IMR-90 (cell line): ENCODE results near the gene TYSND1. TPM values are rescaled to one million over a fixed set of nuclear protein-coding genes. Genes with fewer than 3 reads are reported as not detected.

Source experiments
- ATAC-seq: fragments of 200-7000 bp; cut with Tn5 transposase; 2 replicates; pipeline ENCODE4 v1.9.1; 2020; ENCODE audit warnings: low read depth, mild to moderate bottlenecking, moderate library complexity
- BruUV-seq: library from RNA; stranded (reverse); fragments of 400-500 nt; replicated peaks from 2 replicates; lab custom pipeline; 2021; lab: Mats Ljungman, UMichigan
- CTCF ChIA-PET: fragments of 300-600 bp; formaldehyde crosslinking; extraction: SDS; loops from one replicate; lab custom pipeline; 2021; ENCODE audit warnings: antibody characterized with exemption; lab: Yijun Ruan, JAX
- POLR2A ChIA-PET: fragments of 300-600 bp; sonication (Branson Sonifier 250); formaldehyde crosslinking; loops from one replicate; lab custom pipeline; 2022; ENCODE audit warnings: antibody characterized with exemption; ENCODE audit not compliant: unreplicated experiment; lab: Charles Lee
- DNase-seq: peaks from one replicate; pipeline ENCODE4 v3.0.0; 2013
- H2AFZ ChIP-seq: replicated peaks from 2 replicates; pipeline ENCODE3; 2013; ENCODE audit warnings: low read length, mild to moderate bottlenecking; ENCODE audit not compliant: poor library complexity
- H2AK5ac ChIP-seq: 2 replicates; pipeline ENCODE4 v1.6.1; 2013; ENCODE audit warnings: low read depth, low read length, inconsistent platforms
- H2AK9ac ChIP-seq: replicated peaks from 2 replicates; pipeline ENCODE3; 2013; ENCODE audit warnings: mild to moderate bottlenecking, low read depth, low read length, moderate library complexity; ENCODE audit not compliant: poor library complexity
- H2BK120ac ChIP-seq: 2 replicates; pipeline ENCODE4 v1.6.1; 2013; ENCODE audit warnings: low read depth, low read length, inconsistent platforms
- H2BK15ac ChIP-seq: 3 replicates; pipeline ENCODE4 v1.6.1; 2013; ENCODE audit warnings: low read depth, low read length, inconsistent platforms
- H2BK20ac ChIP-seq: 2 replicates; pipeline ENCODE4 v1.6.1; 2013; ENCODE audit warnings: low read depth, mild to moderate bottlenecking, inconsistent platforms, low read length, moderate library complexity
- H2BK5ac ChIP-seq: 2 replicates; pipeline ENCODE4 v1.6.1; 2013; ENCODE audit warnings: mild to moderate bottlenecking, low read depth, low read length, inconsistent platforms; ENCODE audit not compliant: poor library complexity, severe bottlenecking
- H3K14ac ChIP-seq: replicated peaks from 2 replicates; pipeline ENCODE4 v1.6.1; 2013; ENCODE audit warnings: low read depth, low read length, inconsistent platforms
- H3K18ac ChIP-seq: 2 replicates; pipeline ENCODE4 v1.6.1; 2013; ENCODE audit warnings: low read depth, low read length, control low read depth
- H3K23ac ChIP-seq: 2 replicates; pipeline ENCODE4 v1.6.1; 2013; ENCODE audit warnings: low read depth, low read length, inconsistent platforms
- H3K27ac ChIP-seq: 2 replicates; pipeline ENCODE4 v1.5.1; 2013; ENCODE audit warnings: mild to moderate bottlenecking, control low read depth, low read length; ENCODE audit not compliant: insufficient read depth
- H3K27me3 ChIP-seq: 2 replicates; pipeline ENCODE4 v1.6.1; 2013; ENCODE audit warnings: low read length; ENCODE audit not compliant: control insufficient read depth, insufficient read depth
- H3K36me3 ChIP-seq: 2 replicates; pipeline ENCODE4 v1.6.1; 2013; ENCODE audit warnings: low read length, mixed read lengths; ENCODE audit not compliant: control insufficient read depth, insufficient read depth
- H3K4ac ChIP-seq: 2 replicates; pipeline ENCODE4 v1.6.1; 2013; ENCODE audit warnings: low read depth, low read length, inconsistent platforms
- H3K4me1 ChIP-seq: 2 replicates; pipeline ENCODE4 v1.6.1; 2013; ENCODE audit warnings: low read length, mixed read lengths; ENCODE audit not compliant: control insufficient read depth, insufficient read depth
- H3K4me2 ChIP-seq: 2 replicates; pipeline ENCODE4 v1.6.1; 2013; ENCODE audit warnings: low read depth, mild to moderate bottlenecking, control low read depth, low read length, moderate library complexity
- H3K4me3 ChIP-seq: 2 replicates; pipeline ENCODE4 v1.5.1; 2013; ENCODE audit warnings: low read depth, mild to moderate bottlenecking, control low read depth, low read length, moderate library complexity; ENCODE audit not compliant: insufficient read depth
- H3K56ac ChIP-seq: 2 replicates; pipeline ENCODE4 v1.6.1; 2013; ENCODE audit warnings: low read length, inconsistent platforms; ENCODE audit not compliant: insufficient read depth; ENCODE audit errors: extremely low read depth
- H3K79me1 ChIP-seq, 2 experiments: 2 replicates each; pipeline ENCODE4 v1.6.1; 2013; ENCODE audit warnings: low read length in 2 of 2, inconsistent platforms in 1 of 2, low read depth in 1 of 2
- H3K9ac ChIP-seq: 2 replicates; pipeline ENCODE4 v1.6.1; 2013; ENCODE audit warnings: low read depth, low read length, control low read depth
- H3K9me1 ChIP-seq: 2 replicates; pipeline ENCODE4 v1.6.1; 2013; ENCODE audit warnings: low read length, inconsistent platforms; ENCODE audit not compliant: insufficient read depth
- H3K9me3 ChIP-seq: 2 replicates; pipeline ENCODE4 v1.6.1; 2013; ENCODE audit warnings: low read length; ENCODE audit not compliant: control insufficient read depth, insufficient read depth
- H4K20me1 ChIP-seq: 2 replicates; pipeline ENCODE4 v1.6.1; 2013; ENCODE audit warnings: low read length, inconsistent platforms; ENCODE audit not compliant: insufficient read depth
- H4K5ac ChIP-seq: 2 replicates; pipeline ENCODE4 v1.6.1; 2013; ENCODE audit warnings: mild to moderate bottlenecking, low read depth, low read length, control low read depth
- H4K8ac ChIP-seq, 2 experiments: 2 replicates each; pipeline ENCODE4 v1.6.1; 2013; ENCODE audit warnings: low read depth in 2 of 2, low read length in 2 of 2, control low read depth in 1 of 2, inconsistent platforms in 1 of 2
- H4K91ac ChIP-seq: 2 replicates; pipeline ENCODE4 v1.6.1; 2013; ENCODE audit warnings: low read depth, low read length, inconsistent platforms; ENCODE audit not compliant: insufficient read depth
- CHD1 ChIP-seq: IDR thresholded peaks from 2 replicates; pipeline ENCODE4 v1.6.1; 2012; ENCODE audit warnings: low read depth, low read length, improper control_type of control experiment
- FOS ChIP-seq: fragments of 150-350 bp; IDR thresholded peaks from 2 replicates; pipeline ENCODE4 v1.6.1; 2016; ENCODE audit warnings: low read depth, low read length
- NFE2L2 ChIP-seq: fragments of 150-350 bp; IDR thresholded peaks from 2 replicates; pipeline ENCODE4 v1.6.1; 2016; ENCODE audit warnings: low read depth, mild to moderate bottlenecking, low read length
- POLR2A ChIP-seq: IDR thresholded peaks from 2 replicates; pipeline ENCODE4 v1.6.1; 2012; ENCODE audit warnings: mild to moderate bottlenecking, low read depth, low read length
- WGBS, 2 experiments: methylation state at CpG; one replicate each; pipeline versions ENCODE4 v1.1.5 to v1.1.7; 2013; ENCODE audit warnings: missing lambda C conversion rate in 2 of 2; ENCODE audit not compliant: insufficient read length in 1 of 2; ENCODE audit errors: extremely low coverage in 2 of 2; 5-methylcytosine and 5-hydroxymethylcytosine counted together
- dilution Hi-C: fragments of 300-500 bp; cut with HindIII; formaldehyde crosslinking; loops from one replicate; pipeline ENCODE4 v1.14.3; 2018; ENCODE audit warnings: low sequenced_read_pairs; ENCODE audit not compliant: unreplicated experiment
- in situ Hi-C: fragments of 300-500 bp; cut with MboI; formaldehyde crosslinking; loops from 3 replicates; pipeline ENCODE4 v1.14.3; 2019; ENCODE audit warnings: low sequenced_read_pairs, inconsistent platforms, mixed read lengths
- intact Hi-C: fragments of 100-400 bp; cut with micrococcal nuclease; formaldehyde crosslinking; loops from 2 replicates; pipeline ENCODE4 v1.10.0; 2022
- polyA plus RNA-seq, 3 experiments: library from polyadenylated mRNA; depleted of rRNA; stranded (reverse); fragments of >200 nt; gene quantifications; 2 replicates each; pipeline ENCODE4 v1.2.3, GENCODE V29; 2012; ENCODE audit warnings: low replicate concordance in 1 of 3
- total RNA-seq: library from RNA; depleted of rRNA; stranded (reverse); fragments of >200 nt; gene quantifications from 2 replicates; pipeline ENCODE4 v1.2.3, GENCODE V29; 2012
- TF ChIP-seq, protein P1 (sequence below): fragments of 150-350 bp; IDR thresholded peaks from 2 replicates; pipeline ENCODE4 v1.6.1; 2016; ENCODE audit warnings: low read depth, mild to moderate bottlenecking, low read length, moderate library complexity, borderline replicate concordance
- TF ChIP-seq, protein P2 (sequence below): fragments of 150-350 bp; IDR thresholded peaks from 2 replicates; pipeline ENCODE4 v1.6.1; 2017; ENCODE audit warnings: mild to moderate bottlenecking, antibody characterized with exemption, low read length, low read depth

The TYSND1 gene
- total and polyA plus RNA-seq, 2 of the 4 experiments (the other 2 are of a cell fraction), result 2.9 to 4.1 TPM

DNA sequence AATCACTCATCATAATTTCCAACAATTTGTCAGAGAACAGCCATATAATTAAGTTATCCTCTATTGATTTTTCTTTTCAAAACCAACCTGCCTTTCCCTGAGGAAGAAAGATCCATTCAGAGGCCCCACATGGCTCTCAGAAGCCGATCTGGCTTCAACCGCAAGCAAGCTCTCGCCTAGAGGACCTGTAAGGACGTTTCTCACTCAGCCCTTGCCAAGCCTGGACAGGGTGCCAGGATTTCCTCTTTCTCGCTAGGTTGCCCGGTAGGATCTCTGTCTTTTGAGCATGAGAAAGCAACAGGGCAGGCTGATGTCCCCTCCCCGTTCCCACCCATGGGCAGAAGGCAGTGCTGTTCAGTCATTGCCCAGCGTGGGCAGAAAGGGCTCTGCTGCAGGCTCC, 26.9 kb downstream of the TYSND1 start:
- Histone ChIP-seq H3K4ac (no peak overlapping the region), H2BK20ac (no peak overlapping the region), H3K27ac (no peak overlapping the region), H3K27me3 (no peaks in the 10 kb centered on the region), H4K5ac (no peak overlapping the region), H4K20me1 (peaks cover 8% of the 10 kb centered on the region), H3K18ac (no peak overlapping the region), H2BK5ac (no peak overlapping the region), H3K9ac (no peak overlapping the region), H3K4me2 (no peak overlapping the region), H3K4me1 (no peaks in the 10 kb centered on the region; the same call in 1 of the 2 replicates), H2BK15ac (no peak overlapping the region), H2BK120ac (no peak overlapping the region), H2AK9ac (no peak overlapping the region), H3K56ac (no peak overlapping the region), H3K36me3 (peaks cover 49% of the 10 kb centered on the region), H3K9me1 (peaks cover 9% of the 10 kb centered on the region; the same call in 1 of the 2 replicates), H2AFZ (no peak overlapping the region), H3K9me3 (no peaks in the 10 kb centered on the region), H3K23ac (no peak overlapping the region), H3K79me1 (peaks cover 5 to 15% of the 10 kb centered on the region in 2 experiments), H3K14ac (no peak overlapping the region), H3K4me3 (no peak overlapping the region), H4K8ac (no peak overlapping the region), H2AK5ac (no peak overlapping the region), H4K91ac (no peak overlapping the region)
- intact Hi-C loops (no loop called here), dilution Hi-C loops (no loop called here), in situ Hi-C loops (no loop called here)
- no peak for DNase-seq
- BruUV-seq, result no TSS peak
- TF ChIP-seq CHD1 (no peak), FOS (no peak), POLR2A (no peak), NFE2L2 (no peak)
- TF ChIP-seq, protein P1, sequence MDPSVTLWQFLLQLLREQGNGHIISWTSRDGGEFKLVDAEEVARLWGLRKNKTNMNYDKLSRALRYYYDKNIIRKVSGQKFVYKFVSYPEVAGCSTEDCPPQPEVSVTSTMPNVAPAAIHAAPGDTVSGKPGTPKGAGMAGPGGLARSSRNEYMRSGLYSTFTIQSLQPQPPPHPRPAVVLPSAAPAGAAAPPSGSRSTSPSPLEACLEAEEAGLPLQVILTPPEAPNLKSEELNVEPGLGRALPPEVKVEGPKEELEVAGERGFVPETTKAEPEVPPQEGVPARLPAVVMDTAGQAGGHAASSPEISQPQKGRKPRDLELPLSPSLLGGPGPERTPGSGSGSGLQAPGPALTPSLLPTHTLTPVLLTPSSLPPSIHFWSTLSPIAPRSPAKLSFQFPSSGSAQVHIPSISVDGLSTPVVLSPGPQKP, result no peak
- TF ChIP-seq, protein P2, sequence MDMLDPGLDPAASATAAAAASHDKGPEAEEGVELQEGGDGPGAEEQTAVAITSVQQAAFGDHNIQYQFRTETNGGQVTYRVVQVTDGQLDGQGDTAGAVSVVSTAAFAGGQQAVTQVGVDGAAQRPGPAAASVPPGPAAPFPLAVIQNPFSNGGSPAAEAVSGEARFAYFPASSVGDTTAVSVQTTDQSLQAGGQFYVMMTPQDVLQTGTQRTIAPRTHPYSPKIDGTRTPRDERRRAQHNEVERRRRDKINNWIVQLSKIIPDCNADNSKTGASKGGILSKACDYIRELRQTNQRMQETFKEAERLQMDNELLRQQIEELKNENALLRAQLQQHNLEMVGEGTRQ, result no peak
- CTCF ChIA-PET, result no interaction called here
- no peak for ATAC-seq
- WGBS, 2 experiments, result 90% methylated on average over 7 of the region's 8 CpGs; no CpG with 5 or more reads in 1 of the 2 experiments
- POLR2A ChIA-PET, result no interaction called here
